KMS-11 (cell line): ENCODE measurements around the gene ZNF500.

Source experiments
- H2AFZ ChIP-seq: fragments of 200-600 bp; sonication (generic); 2 replicates; pipeline ENCODE4 v1.6.1; 2016; ENCODE audit warnings: antibody characterized with exemption, mixed run types, low read depth
- H3K27ac ChIP-seq: fragments of 200-600 bp; sonication (generic); 2 replicates; pipeline ENCODE4 v1.6.1; 2016; ENCODE audit warnings: mild to moderate bottlenecking, mixed run types
- H3K27me3 ChIP-seq: fragments of 200-600 bp; sonication (generic); 2 replicates; pipeline ENCODE4 v1.6.1; 2017; ENCODE audit warnings: mild to moderate bottlenecking, low read depth, mixed run types, moderate library complexity; ENCODE audit not compliant: insufficient read depth
- H3K36me3 ChIP-seq: fragments of 200-600 bp; sonication (generic); 2 replicates; pipeline ENCODE4 v1.6.1; 2017; ENCODE audit warnings: mild to moderate bottlenecking, mixed run types; ENCODE audit not compliant: insufficient read depth
- H3K4me1 ChIP-seq: fragments of 200-600 bp; sonication (generic); 2 replicates; pipeline ENCODE4 v1.6.1; 2016; ENCODE audit warnings: mild to moderate bottlenecking, low read depth, mixed run types; ENCODE audit not compliant: poor library complexity, severe bottlenecking
- H3K4me2 ChIP-seq: fragments of 200-600 bp; sonication (generic); 2 replicates; pipeline ENCODE4 v1.7.0; 2016; ENCODE audit warnings: mild to moderate bottlenecking, mixed run types
- H3K4me3 ChIP-seq: fragments of 200-600 bp; sonication (generic); IDR thresholded peaks from 2 replicates; pipeline ENCODE4 v1.6.1; 2017; ENCODE audit warnings: low read depth, low read length, mixed read lengths; ENCODE audit not compliant: insufficient read depth
- H3K79me2 ChIP-seq: fragments of 200-600 bp; sonication (generic); 2 replicates; pipeline ENCODE4 v1.6.1; 2016; ENCODE audit warnings: low read depth, mixed run types; ENCODE audit not compliant: insufficient read depth
- H3K9ac ChIP-seq: fragments of 200-600 bp; sonication (generic); 2 replicates; pipeline ENCODE4 v1.6.1; 2016; ENCODE audit warnings: mild to moderate bottlenecking, mixed run types
- H4K20me1 ChIP-seq: fragments of 200-600 bp; sonication (generic); 2 replicates; pipeline ENCODE4 v1.6.1; 2016; ENCODE audit warnings: mild to moderate bottlenecking, mixed run types; ENCODE audit not compliant: insufficient read depth
- CTCF ChIP-seq: fragments of 200-600 bp; sonication (generic); conservative IDR thresholded peaks from 2 replicates; pipeline ENCODE4 v1.6.1; 2017; ENCODE audit warnings: low read depth, mild to moderate bottlenecking, antibody characterized with exemption, low read length, moderate library complexity, mixed read lengths

Gene ZNF500

GRCh38 chr16:4699046-4699556 is 67.9 kb downstream of the ZNF500 start:
- Histone ChIP-seq H3K27ac (no peak overlapping the region), H3K9ac (no peak overlapping the region), H3K4me3 (no peak overlapping the region), H3K4me2 (no peak overlapping the region), H3K79me2 (0 out of 2 replicates have a peak, but pooled peaks cover 2% of the 10 kb centered on the region), H3K4me1 (peaks cover 4% of the 10 kb centered on the region), H3K36me3 (peaks cover 4% of the 10 kb centered on the region; the same call in 1 of the 2 replicates), H3K27me3 (no peaks in the 10 kb centered on the region), H4K20me1 (no peaks in the 10 kb centered on the region), H2AFZ (no peak overlapping the region)
- no peak for TF ChIP-seq CTCF

- Histone ChIP-seq H3K4me1 (peaks cover 4% of the 10 kb centered on the region), H2AFZ (no peak overlapping the region), H3K4me3 (no peak overlapping the region), H3K27ac (no peak overlapping the region), H3K27me3 (no peaks in the 10 kb centered on the region), H3K36me3 (peaks cover 4% of the 10 kb centered on the region; the same call in 1 of the 2 replicates), H3K9ac (no peak overlapping the region), H3K79me2 (peaks cover 7% of the 10 kb centered on the region; the same call in 1 of the 2 replicates), H3K4me2 (no peak overlapping the region), H4K20me1 (no peaks in the 10 kb centered on the region)
- no peak for TF ChIP-seq CTCF
Observed at GRCh38 chr16:4698321-4699045, 68.5 kb downstream of the ZNF500 start.
